H1 (cell line): ENCODE measurements around the gene DGKH. TPM values are rescaled to one million over a fixed set of nuclear protein-coding genes. Genes with fewer than 3 reads are reported as not detected.

Experiments
- CTCF ChIA-PET: fragments of 300-600 bp; sonication (Branson Sonifier 250); formaldehyde crosslinking; loops from one replicate; lab custom pipeline; 2021; ENCODE audit not compliant: partially characterized antibody; lab: Charles Lee
- POLR2A ChIA-PET: fragments of 300-600 bp; sonication (Branson Sonifier 250); formaldehyde crosslinking; loops from one replicate; lab custom pipeline; 2021; ENCODE audit warnings: inconsistent platforms; ENCODE audit not compliant: partially characterized antibody; lab: Charles Lee
- DNase-seq, 2 experiments: peaks; one replicate each; pipeline versions ENCODE4 v3.0.0 to v3.0.0-alpha.2; 2010 to 2022; ENCODE audit warnings: low spot score in 2 of 2, low read depth in 1 of 2, mixed read lengths in 1 of 2
- FAIRE-seq: peaks from 2 replicates; lab custom pipeline; 2011; peaks lifted over from hg19 to GRCh38; lab: Jason Lieb, UNC
- H2AFZ ChIP-seq: 2 replicates; pipeline ENCODE4 v1.8.1; 2012; ENCODE audit warnings: low read length, inconsistent platforms
- H2AK5ac ChIP-seq: 2 replicates; pipeline ENCODE4 v1.6.1; 2013; ENCODE audit warnings: low read depth, low read length
- H2BK120ac ChIP-seq: replicated peaks from 2 replicates; pipeline ENCODE3; 2013; ENCODE audit warnings: low read depth, low read length, inconsistent platforms
- H2BK12ac ChIP-seq: 2 replicates; pipeline ENCODE4 v1.6.1; 2013; ENCODE audit warnings: low read depth, low read length
- H2BK15ac ChIP-seq: 2 replicates; pipeline ENCODE4 v1.6.1; 2013; ENCODE audit warnings: low read length
- H2BK20ac ChIP-seq: 2 replicates; pipeline ENCODE4 v1.6.1; 2013; ENCODE audit warnings: low read length
- H2BK5ac ChIP-seq: 2 replicates; pipeline ENCODE4 v1.6.1; 2013; ENCODE audit warnings: low read depth, low read length
- H3K14ac ChIP-seq: 2 replicates; pipeline ENCODE4 v1.6.1; 2013; ENCODE audit warnings: inconsistent platforms; ENCODE audit not compliant: insufficient read length
- H3K18ac ChIP-seq: 2 replicates; pipeline ENCODE4 v1.6.1; 2013; ENCODE audit warnings: low read length; ENCODE audit errors: extremely low read depth
- H3K23ac ChIP-seq: 2 replicates; pipeline ENCODE4 v1.6.1; 2013; ENCODE audit warnings: inconsistent platforms; ENCODE audit not compliant: insufficient read length
- H3K23me2 ChIP-seq: 2 replicates; pipeline ENCODE4 v1.6.1; 2013; ENCODE audit warnings: low read depth, low read length
- H3K27ac ChIP-seq: 2 replicates; pipeline ENCODE4 v1.6.1; 2011; ENCODE audit warnings: low read depth, low read length, inconsistent platforms
- H3K27me3 ChIP-seq, 4 experiments: replicated peaks in 1 of 4; 1 replicate in 1 of 4; 2 replicates in 3 of 4; pipeline versions ENCODE4 v1.6.1 to v1.8.1; 2011 to 2013; ENCODE audit warnings: low read length in 3 of 4, mild to moderate bottlenecking in 3 of 4, inconsistent platforms in 2 of 4, mixed read lengths in 2 of 4, moderate library complexity in 1 of 4; ENCODE audit not compliant: control insufficient read depth in 3 of 4, insufficient read depth in 3 of 4; ENCODE audit errors: extremely low read depth in 1 of 4
- H3K36me3 ChIP-seq, 4 experiments: 2 replicates each; pipeline versions ENCODE4 v1.6.1 to v1.8.1; 2011 to 2013; ENCODE audit warnings: mild to moderate bottlenecking in 4 of 4, low read length in 3 of 4, moderate library complexity in 2 of 4, control low read depth in 1 of 4, inconsistent platforms in 1 of 4; ENCODE audit not compliant: insufficient read depth in 4 of 4, control insufficient read depth in 2 of 4
- H3K4ac ChIP-seq: replicated peaks from 2 replicates; pipeline ENCODE3; 2013; ENCODE audit warnings: low read length, low read depth, mixed read lengths, inconsistent platforms; ENCODE audit not compliant: insufficient read length
- H3K4me1 ChIP-seq, 4 experiments: replicated peaks in 1 of 4; 1 replicate in 1 of 4; 2 replicates in 3 of 4; pipeline versions ENCODE4 v1.6.1 to v1.8.1; 2011 to 2013; ENCODE audit warnings: low read length in 3 of 4, inconsistent platforms in 2 of 4, mixed read lengths in 1 of 4; ENCODE audit not compliant: insufficient read depth in 4 of 4, control insufficient read depth in 3 of 4
- H3K4me2 ChIP-seq, 2 experiments: 2 replicates each; pipeline versions ENCODE4 v1.6.1 to v1.8.1; 2011 to 2013; ENCODE audit warnings: low read depth in 2 of 2, low read length in 2 of 2, control low read depth in 1 of 2, inconsistent platforms in 1 of 2, mild to moderate bottlenecking in 1 of 2; ENCODE audit not compliant: insufficient read depth in 1 of 2
- H3K4me3 ChIP-seq, 4 experiments: fragments of 200-600, 300-600 bp in 1 of 4; sonication (generic), shearing (Covaris generic), sonication (Bioruptor Twin) in 1 of 4; 2 replicates each; pipeline versions ENCODE4 v1.5.1 to v1.8.1; 2011 to 2016; ENCODE audit warnings: low read length in 4 of 4, low read depth in 3 of 4, control low read depth in 2 of 4, inconsistent platforms in 2 of 4, mild to moderate bottlenecking in 2 of 4, mixed read lengths in 1 of 4, moderate library complexity in 1 of 4; ENCODE audit not compliant: insufficient read depth in 2 of 4; ENCODE audit errors: extremely low read depth in 1 of 4
- H3K56ac ChIP-seq: replicated peaks from 2 replicates; pipeline ENCODE3; 2013; ENCODE audit warnings: low read depth, mild to moderate bottlenecking, mixed read lengths, low read length, inconsistent platforms; ENCODE audit not compliant: insufficient read length
- H3K79me1 ChIP-seq: 2 replicates; pipeline ENCODE4 v1.6.1; 2013; ENCODE audit warnings: low read depth, low read length, control low read depth
- H3K79me2 ChIP-seq, 2 experiments: 2 replicates each; pipeline versions ENCODE4 v1.6.1 to v1.8.1; 2012 to 2013; ENCODE audit warnings: low read length in 2 of 2, mild to moderate bottlenecking in 2 of 2, inconsistent platforms in 1 of 2; ENCODE audit not compliant: insufficient read depth in 2 of 2, control insufficient read depth in 1 of 2
- H3K9ac ChIP-seq, 4 experiments: replicated peaks in 1 of 4; 1 replicate in 1 of 4; 2 replicates in 3 of 4; pipeline versions ENCODE4 v1.6.1 to v1.8.1; 2011 to 2013; ENCODE audit warnings: low read depth in 3 of 4, low read length in 3 of 4, control low read depth in 2 of 4, mild to moderate bottlenecking in 2 of 4, moderate library complexity in 2 of 4, inconsistent platforms in 1 of 4; ENCODE audit errors: extremely low read depth in 1 of 4
- H3K9me3 ChIP-seq, 2 experiments: 2 replicates each; pipeline versions ENCODE4 v1.6.1 to v1.8.1; 2012 to 2013; ENCODE audit warnings: mild to moderate bottlenecking in 2 of 2, moderate library complexity in 2 of 2, control low read depth in 1 of 2, inconsistent platforms in 1 of 2, low read depth in 1 of 2, low read length in 1 of 2, mixed read lengths in 1 of 2; ENCODE audit not compliant: insufficient read depth in 2 of 2
- H4K20me1 ChIP-seq, 2 experiments: replicated peaks in 1 of 2; 2 replicates each; pipeline versions ENCODE3 to v1.8.1; 2011 to 2013; ENCODE audit warnings: inconsistent platforms in 2 of 2, low read length in 2 of 2, mild to moderate bottlenecking in 1 of 2; ENCODE audit not compliant: insufficient read depth in 2 of 2, control insufficient read depth in 1 of 2
- H4K5ac ChIP-seq: 2 replicates; pipeline ENCODE4 v1.6.1; 2013; ENCODE audit warnings: low read length, low read depth, mixed read lengths, inconsistent platforms; ENCODE audit not compliant: insufficient read length
- H4K8ac ChIP-seq: 2 replicates; pipeline ENCODE4 v1.8.0; 2013; ENCODE audit warnings: mild to moderate bottlenecking, moderate library complexity, low read length, inconsistent platforms; ENCODE audit not compliant: insufficient read depth; ENCODE audit errors: extremely low read depth
- H4K91ac ChIP-seq: replicated peaks from 2 replicates; pipeline ENCODE3; 2013; ENCODE audit warnings: low read length, mixed read lengths, inconsistent platforms; ENCODE audit not compliant: insufficient read length
- CHD2 ChIP-seq: IDR thresholded peaks from 2 replicates; pipeline ENCODE4 v1.6.1; 2012; ENCODE audit warnings: low read length, improper control_type of control experiment
- CTBP2 ChIP-seq: IDR thresholded peaks from 2 replicates; pipeline ENCODE4 v1.7.0; 2011; ENCODE audit warnings: borderline replicate concordance, mild to moderate bottlenecking, moderate library complexity, mixed read lengths, low read length; ENCODE audit not compliant: insufficient read depth, insufficient read length
- HDAC6 ChIP-seq: IDR thresholded peaks from one replicate; pipeline ENCODE4 v1.7.1; 2012; ENCODE audit warnings: low read depth, mild to moderate bottlenecking, inconsistent platforms, low read length, moderate library complexity
- POU5F1 ChIP-seq: IDR thresholded peaks from 2 replicates; pipeline ENCODE4 v1.6.1; 2011; ENCODE audit warnings: low read depth, mild to moderate bottlenecking, low read length, moderate library complexity
- RFX5 ChIP-seq: IDR thresholded peaks from 2 replicates; pipeline ENCODE4 v1.6.1; 2011; ENCODE audit warnings: low read depth, low read length, improper control_type of control experiment, borderline replicate concordance
- RXRA ChIP-seq: IDR thresholded peaks from 2 replicates; pipeline ENCODE4 v1.6.1; 2011; ENCODE audit warnings: low read depth, mild to moderate bottlenecking, low read length, moderate library complexity; ENCODE audit not compliant: insufficient read depth
- TBP ChIP-seq: IDR thresholded peaks from 2 replicates; pipeline ENCODE4 v1.6.1; 2011; ENCODE audit warnings: low read depth, low read length, improper control_type of control experiment
- WGBS, 2 experiments: shearing (Covaris generic) in 1 of 2; methylation state at CpG; one replicate each; pipeline versions ENCODE4 v1.1.6 to v1.1.7; 2013 to 2015; ENCODE audit warnings: low lambda C conversion rate in 2 of 2, mixed read lengths in 2 of 2, inconsistent platforms in 1 of 2, low coverage in 1 of 2, missing lambda C conversion rate in 1 of 2; ENCODE audit not compliant: insufficient replicate concordance in 2 of 2, insufficient coverage in 1 of 2, insufficient read length in 1 of 2; ENCODE audit errors: extremely low coverage in 1 of 2, missing lambda C conversion rate in 1 of 2; 5-methylcytosine and 5-hydroxymethylcytosine counted together
- polyA plus RNA-seq, 7 experiments: library from polyadenylated mRNA; depleted of rRNA in 3 of 7; stranded (reverse) in 5 of 7; unstranded in 2 of 7; fragments of >200 nt in 5 of 7; fragments of 200-250 nt in 2 of 7; gene quantifications; 1 replicate in 5 of 7; 2 replicates in 1 of 7; 4 replicates in 1 of 7; pipeline versions ENCODE4 v1.2.1 to v1.2.3, GENCODE V29; 2011 to 2013; ENCODE audit warnings: missing spikeins in 2 of 7, mixed read lengths in 2 of 7
- total RNA-seq: library from RNA; stranded (reverse); fragmentation: NEBNext Ultra II Directional; extraction: Animal tissue kit (Norgen Biotek cat#: 25700); gene quantifications from 2 replicates; pipeline ENCODE4 v1.2.1, GENCODE V29; 2021
- TF ChIP-seq, protein P1 (sequence below): IDR thresholded peaks from 2 replicates; pipeline ENCODE4 v1.6.1; 2012; ENCODE audit warnings: low read length, inconsistent platforms

DGKH gene
- total and polyA plus RNA-seq, 2 of the 8 experiments (the other 6 are each of a cell fraction or from before 2014, with no cell fraction given): 2.1 to 7.9 TPM

DNA sequence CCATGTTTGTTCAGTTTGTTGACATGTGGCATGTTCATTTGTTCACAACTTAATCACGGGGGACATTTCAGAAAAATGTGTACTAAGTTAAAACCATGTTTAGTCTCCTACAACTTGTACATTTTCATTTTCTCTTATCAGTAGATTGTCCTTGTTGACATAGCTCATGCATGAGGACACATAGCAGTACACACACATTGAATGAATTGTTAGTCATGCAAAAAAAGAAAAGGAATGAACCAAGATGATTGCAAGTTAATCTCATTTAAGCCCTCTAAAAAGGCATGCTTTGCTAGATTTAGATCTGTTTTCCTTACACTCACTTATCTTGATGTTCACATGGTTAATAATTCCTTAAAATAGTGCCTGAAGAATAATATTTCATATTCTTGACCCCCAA lies 185.3 kb downstream of the DGKH start:
- no peak overlapping the region for H3K18ac ChIP-seq
- TF ChIP-seq POU5F1: no peak
- no peak for TF ChIP-seq RFX5
- TF ChIP-seq TBP: no peak
- no peak for TF ChIP-seq RXRA
- TF ChIP-seq, protein P1, sequence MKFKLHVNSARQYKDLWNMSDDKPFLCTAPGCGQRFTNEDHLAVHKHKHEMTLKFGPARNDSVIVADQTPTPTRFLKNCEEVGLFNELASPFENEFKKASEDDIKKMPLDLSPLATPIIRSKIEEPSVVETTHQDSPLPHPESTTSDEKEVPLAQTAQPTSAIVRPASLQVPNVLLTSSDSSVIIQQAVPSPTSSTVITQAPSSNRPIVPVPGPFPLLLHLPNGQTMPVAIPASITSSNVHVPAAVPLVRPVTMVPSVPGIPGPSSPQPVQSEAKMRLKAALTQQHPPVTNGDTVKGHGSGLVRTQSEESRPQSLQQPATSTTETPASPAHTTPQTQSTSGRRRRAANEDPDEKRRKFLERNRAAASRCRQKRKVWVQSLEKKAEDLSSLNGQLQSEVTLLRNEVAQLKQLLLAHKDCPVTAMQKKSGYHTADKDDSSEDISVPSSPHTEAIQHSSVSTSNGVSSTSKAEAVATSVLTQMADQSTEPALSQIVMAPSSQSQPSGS: no peak
- TF ChIP-seq HDAC6: no peak
- no peak for TF ChIP-seq CHD2
- TF ChIP-seq CTBP2: no peak
- TF ChIP-seq, all 59 proteins: peak for 0
- H3K4me3 ChIP-seq: no peak overlapping the region
- POLR2A ChIA-PET: no interaction called here
- no peaks in the 10 kb centered on the region for H4K20me1 ChIP-seq
- no peak overlapping the region for H4K5ac ChIP-seq
- no peak overlapping the region for H3K9ac ChIP-seq
- no peak overlapping the region for H3K4ac ChIP-seq
- no peaks in the 10 kb centered on the region for H3K79me1 ChIP-seq
- no peaks in the 10 kb centered on the region for H3K4me1 ChIP-seq
- H3K14ac ChIP-seq: no peak overlapping the region
- no peak overlapping the region for H4K8ac ChIP-seq
- CTCF ChIA-PET: interaction anchor here (1.1 to 1.9 kb wide), 3 partner anchors 9 to 18 kb away, joined by 3 to 7 read pairs (median 3); no protein-coding TSS in a partner anchor
- no peak overlapping the region for H3K23ac ChIP-seq
- H3K9me3 ChIP-seq: no peaks in the 10 kb centered on the region
- no peak overlapping the region for H2BK120ac ChIP-seq
- no peaks in the 10 kb centered on the region for H3K79me2 ChIP-seq
- no peaks in the 10 kb centered on the region for H3K27me3 ChIP-seq
- H4K91ac ChIP-seq: no peak overlapping the region
- no peak overlapping the region for H2BK12ac ChIP-seq
- no peak overlapping the region for H2BK5ac ChIP-seq
- no peak overlapping the region for H3K4me2 ChIP-seq
- H3K27ac ChIP-seq: no peak overlapping the region
- no peak overlapping the region for H3K56ac ChIP-seq
- no peak overlapping the region for H2BK15ac ChIP-seq
- no peak for DNase-seq
- H2AK5ac ChIP-seq: no peak overlapping the region
- H3K23me2 ChIP-seq: no peaks in the 10 kb centered on the region
- H2BK20ac ChIP-seq: no peak overlapping the region
- no peak overlapping the region for H2AFZ ChIP-seq
- FAIRE-seq: no peak
- H3K36me3 ChIP-seq: no peaks in the 10 kb centered on the region
- WGBS, 2 experiments: 90% methylated on average over 1 of the region's 1 CpG; no CpG with 5 or more reads in 1 of the 2 experiments
